Endothelial cell of umbilical vein (primary cell): ENCODE results near the gene COL4A2. TPM values are rescaled to one million over a fixed set of nuclear protein-coding genes. Genes with fewer than 3 reads are reported as not detected.

Experiments used
- BruUV-seq: library from RNA; stranded (reverse); fragments of 400-500 nt; replicated peaks from 2 replicates; lab custom pipeline; 2021; lab: Mats Ljungman, UMichigan
- CTCF ChIA-PET: fragments of 300-600, 350-600 bp; sonication (Branson Sonifier 250); formaldehyde crosslinking; loops from one replicate; lab custom pipeline; 2021; ENCODE audit warnings: antibody characterized with exemption, inconsistent platforms; lab: Charles Lee
- POLR2A ChIA-PET: fragments of 300-600, 350-600 bp; sonication (Branson Sonifier 250); formaldehyde crosslinking; loops from one replicate; lab custom pipeline; 2021; ENCODE audit warnings: antibody characterized with exemption, inconsistent platforms; lab: Charles Lee
- DNase-seq: peaks from one replicate; pipeline ENCODE4 v3.0.0-alpha.2; 2011; ENCODE audit warnings: low read depth, low spot score
- FAIRE-seq: peaks from 2 replicates; lab custom pipeline; 2011; peaks lifted over from hg19 to GRCh38; lab: Jason Lieb, UNC
- H2AFZ ChIP-seq: 2 replicates; pipeline ENCODE4 v1.6.0; 2012; ENCODE audit warnings: low read depth, low read length, control low read depth, inconsistent platforms
- H3K27ac ChIP-seq: 2 replicates; pipeline ENCODE4 v1.5.1; 2011; ENCODE audit warnings: low read depth, mild to moderate bottlenecking, control low read depth, low read length, moderate library complexity; ENCODE audit not compliant: insufficient read depth
- H3K27me3 ChIP-seq, 2 experiments: 2 replicates each; pipeline versions ENCODE4 v1.6.0 to v1.6.1; 2011; ENCODE audit warnings: low read length in 2 of 2, mixed read lengths in 1 of 2; ENCODE audit not compliant: control insufficient read depth in 2 of 2, insufficient read depth in 2 of 2
- H3K36me3 ChIP-seq, 2 experiments: 2 replicates in 1 of 2; 3 replicates in 1 of 2; pipeline ENCODE4 v1.5.1; 2011; ENCODE audit warnings: low read length in 2 of 2, mild to moderate bottlenecking in 1 of 2, moderate library complexity in 1 of 2; ENCODE audit not compliant: control insufficient read depth in 2 of 2, insufficient read depth in 2 of 2; ENCODE audit errors: extremely low read depth in 1 of 2
- H3K4me1 ChIP-seq: 3 replicates; pipeline ENCODE4 v1.5.1; 2011; ENCODE audit warnings: mild to moderate bottlenecking, low read length; ENCODE audit not compliant: control insufficient read depth, insufficient read depth; ENCODE audit errors: extremely low read depth
- H3K4me2 ChIP-seq: 2 replicates; pipeline ENCODE4 v1.6.1; 2011; ENCODE audit warnings: low read length, control low read depth, mixed read lengths; ENCODE audit not compliant: insufficient read depth
- H3K4me3 ChIP-seq, 3 experiments: fragments of 200-600 bp in 1 of 3; sonication (generic), shearing (Covaris generic) in 1 of 3; replicated peaks in 1 of 3; 2 replicates each; pipeline ENCODE4 v1.5.1; 2011 to 2016; ENCODE audit warnings: control low read depth in 3 of 3, low read length in 3 of 3, mild to moderate bottlenecking in 2 of 3, inconsistent platforms in 1 of 3, low read depth in 1 of 3, moderate library complexity in 1 of 3; ENCODE audit not compliant: insufficient read depth in 1 of 3
- H3K79me2 ChIP-seq: 2 replicates; pipeline ENCODE4 v1.6.0; 2012; ENCODE audit warnings: low read length, inconsistent platforms; ENCODE audit not compliant: control insufficient read depth, insufficient read depth
- H3K9ac ChIP-seq: replicated peaks from 2 replicates; pipeline ENCODE3; 2011; ENCODE audit warnings: low read length, control low read depth; ENCODE audit not compliant: insufficient read depth; ENCODE audit errors: extremely low read depth
- H3K9me1 ChIP-seq: replicated peaks from 3 replicates; pipeline ENCODE4 v1.6.0; 2011; ENCODE audit warnings: mild to moderate bottlenecking, low read length; ENCODE audit not compliant: control insufficient read depth, insufficient read depth; ENCODE audit errors: extremely low read depth
- H3K9me3 ChIP-seq: replicated peaks from 2 replicates; pipeline ENCODE4 v1.5.1; 2012; ENCODE audit warnings: low read length, inconsistent platforms; ENCODE audit not compliant: control insufficient read depth, insufficient read depth
- H4K20me1 ChIP-seq: replicated peaks from 2 replicates; pipeline ENCODE3; 2011; ENCODE audit warnings: mild to moderate bottlenecking, low read length; ENCODE audit not compliant: control insufficient read depth, insufficient read depth; ENCODE audit errors: extremely low read depth
- CTCF ChIP-seq, 2 donors: IDR thresholded peaks; 1 replicate in 1 of 2; 2 replicates in 1 of 2; pipeline ENCODE4 v1.5.1; 2011; ENCODE audit warnings: low read length in 2 of 2, mild to moderate bottlenecking in 2 of 2, moderate library complexity in 2 of 2, control low read depth in 1 of 2, inconsistent platforms in 1 of 2, low read depth in 1 of 2; ENCODE audit not compliant: insufficient read depth in 1 of 2; ENCODE audit errors: extremely low read depth in 1 of 2
- EZH2 ChIP-seq: IDR thresholded peaks from 2 replicates; pipeline ENCODE4 v1.6.1; 2012; ENCODE audit warnings: borderline replicate concordance, low read depth, mild to moderate bottlenecking, moderate library complexity, low read length, inconsistent platforms; ENCODE audit not compliant: severe bottlenecking
- FOS ChIP-seq: IDR thresholded peaks from 2 replicates; pipeline ENCODE4 v1.6.1; 2011; ENCODE audit warnings: mild to moderate bottlenecking, low read length, moderate library complexity, borderline replicate concordance; ENCODE audit not compliant: insufficient read depth
- GATA2 ChIP-seq: IDR thresholded peaks from 2 replicates; pipeline ENCODE4 v1.7.0; 2011; ENCODE audit warnings: low read depth, mild to moderate bottlenecking, moderate library complexity, mixed read lengths, low read length; ENCODE audit not compliant: insufficient read length, insufficient read depth
- JUN ChIP-seq: IDR thresholded peaks from 2 replicates; pipeline ENCODE4 v1.6.1; 2011; ENCODE audit warnings: borderline replicate concordance, low read depth; ENCODE audit not compliant: insufficient read length, insufficient read depth
- MAX ChIP-seq: IDR thresholded peaks from 2 replicates; pipeline ENCODE4 v1.6.1; 2011; ENCODE audit not compliant: insufficient read depth, insufficient read length
- MYC ChIP-seq: IDR thresholded peaks from one replicate; pipeline ENCODE4 v1.6.1; 2011; ENCODE audit warnings: mild to moderate bottlenecking, low read depth, low read length
- POLR2A ChIP-seq: IDR thresholded peaks from 2 replicates; pipeline ENCODE4 v1.6.1; 2012; ENCODE audit warnings: low read depth, mild to moderate bottlenecking, control low read depth, low read length
- POLR2AphosphoS5 ChIP-seq: IDR thresholded peaks from 2 replicates; pipeline ENCODE4 v1.6.1; 2012; ENCODE audit warnings: low read depth, mild to moderate bottlenecking, control low read depth, low read length, moderate library complexity; ENCODE audit not compliant: insufficient read depth
- dilution Hi-C: fragments of 300-500 bp; cut with MboI; formaldehyde crosslinking; loops from one replicate; pipeline ENCODE4 v1.15.0; 2019; ENCODE audit warnings: low sequenced_read_pairs; ENCODE audit not compliant: extremely low pct_ligation_motif_present
- intact Hi-C: fragments of 100-400 bp; cut with micrococcal nuclease; formaldehyde crosslinking; loops from one replicate; pipeline ENCODE4 v1.10.0; 2022
- polyA plus RNA-seq, 4 experiments: library from polyadenylated mRNA; depleted of rRNA in 3 of 4; stranded (reverse) in 3 of 4; unstranded in 1 of 4; fragments of >200 nt; gene quantifications; 2 replicates each; pipeline versions ENCODE4 v1.2.1 to v1.2.3, GENCODE V29; 2011 to 2012; ENCODE audit warnings: missing spikeins in 1 of 4
- total RNA-seq: library from RNA; stranded (reverse); gene quantifications from 2 replicates; pipeline ENCODE4 v1.2.3, GENCODE V29; 2021

Gene COL4A2
- total and polyA plus RNA-seq, 2 donors (not counting 3 experiments of a cell fraction or from before 2014, with no cell fraction given) = 792 to 940 TPM

GRCh38 chr13:110503979-110504499 lies 197.0 kb downstream of the COL4A2 start:
- no peaks in the 10 kb centered on the region for H3K27me3 ChIP-seq
- H3K9ac ChIP-seq = no peak overlapping the region
- H3K4me3 ChIP-seq = no peak overlapping the region
- CTCF ChIA-PET = interaction anchor here (0.8 kb wide), 1 partner anchor 48 kb away, joined by 3 read pairs; no protein-coding TSS in a partner anchor
- H2AFZ ChIP-seq = no peak overlapping the region
- H3K9me1 ChIP-seq = no peaks in the 10 kb centered on the region
- H3K4me2 ChIP-seq = no peak overlapping the region
- BruUV-seq = no TSS peak
- no peaks in the 10 kb centered on the region for H3K9me3 ChIP-seq
- no peaks in the 10 kb centered on the region for H3K79me2 ChIP-seq
- intact Hi-C loops = no loop called here
- FAIRE-seq (no peak), DNase-seq (no peak)
- POLR2A ChIA-PET = no interaction called here
- dilution Hi-C loops = no loop called here
- peaks cover 26 to 48% of the 10 kb centered on the region in 2 experiments for H3K36me3 ChIP-seq
- H3K4me1 ChIP-seq = peaks cover 10% of the 10 kb centered on the region
- no peaks in the 10 kb centered on the region for H4K20me1 ChIP-seq
- no peak for TF ChIP-seq CTCF (IDR thresholded peaks at IDR 0.05; ENCODE audit: extremely low read depth in 1 of 2, insufficient read depth in 1 of 2, low read depth in 1 of 2, low read length in 2 of 2)
- TF ChIP-seq MYC = no peak
- TF ChIP-seq POLR2A = no peak
- no peak for TF ChIP-seq MAX
- no peak for TF ChIP-seq GATA2
- no peak for TF ChIP-seq POLR2AphosphoS5
- TF ChIP-seq JUN = no peak
- TF ChIP-seq FOS = no peak
- no peak for TF ChIP-seq EZH2
- no peak overlapping the region for H3K27ac ChIP-seq
